Keratinocyte (primary cell): Measurements from ENCODE around the gene GAD2. TPM values are rescaled to one million over a fixed set of nuclear protein-coding genes. Genes with fewer than 3 reads are reported as not detected.

Source experiments
- DNase-seq: peaks from one replicate; pipeline ENCODE4 v3.0.0-alpha.2; 2011; ENCODE audit warnings: low read depth, missing footprints, low spot score
- FAIRE-seq: peaks from 2 replicates; lab custom pipeline; 2011; peaks lifted over from hg19 to GRCh38; lab: Jason Lieb, UNC
- H2AFZ ChIP-seq: 2 replicates; pipeline ENCODE4 v1.6.0; 2012; ENCODE audit warnings: low read length, control low read depth, inconsistent platforms; ENCODE audit not compliant: control insufficient read depth
- H3K27ac ChIP-seq: 2 replicates; pipeline ENCODE4 v1.5.1; 2011; ENCODE audit warnings: low read length; ENCODE audit not compliant: control insufficient read depth, insufficient read depth
- H3K27me3 ChIP-seq: 3 replicates; pipeline ENCODE4 v1.6.0; 2011; ENCODE audit warnings: low read length; ENCODE audit not compliant: control insufficient read depth, insufficient read depth; ENCODE audit errors: extremely low read depth
- H3K36me3 ChIP-seq, 2 experiments: 2 replicates in 1 of 2; 3 replicates in 1 of 2; pipeline ENCODE4 v1.5.1; 2011; ENCODE audit warnings: low read length in 2 of 2, mild to moderate bottlenecking in 1 of 2; ENCODE audit not compliant: control insufficient read depth in 2 of 2, insufficient read depth in 2 of 2; ENCODE audit errors: extremely low read depth in 1 of 2
- H3K4me1 ChIP-seq: 3 replicates; pipeline ENCODE4 v1.5.1; 2011; ENCODE audit warnings: low read length; ENCODE audit not compliant: control insufficient read depth, insufficient read depth; ENCODE audit errors: extremely low read depth
- H3K4me2 ChIP-seq: 3 replicates; pipeline ENCODE4 v1.6.0; 2011; ENCODE audit warnings: low read depth, low read length; ENCODE audit not compliant: control insufficient read depth, insufficient read depth; ENCODE audit errors: extremely low read depth
- H3K4me3 ChIP-seq, 3 experiments: fragments of 200-600 bp in 1 of 3; sonication (generic) in 1 of 3; 2 replicates in 2 of 3; 3 replicates in 1 of 3; pipeline ENCODE4 v1.5.1; 2011 to 2016; ENCODE audit warnings: low read length in 3 of 3, mild to moderate bottlenecking in 3 of 3, control low read depth in 2 of 3, inconsistent platforms in 1 of 3, low read depth in 1 of 3, mixed read lengths in 1 of 3, mixed run types in 1 of 3, moderate library complexity in 1 of 3; ENCODE audit not compliant: control insufficient read depth in 2 of 3, insufficient read depth in 2 of 3; ENCODE audit errors: extremely low read depth in 1 of 3
- H3K79me2 ChIP-seq: 2 replicates; pipeline ENCODE4 v1.6.0; 2012; ENCODE audit warnings: low read length; ENCODE audit not compliant: control insufficient read depth, insufficient read depth
- H3K9ac ChIP-seq: 3 replicates; pipeline ENCODE4 v1.6.0; 2011; ENCODE audit warnings: low read length; ENCODE audit not compliant: control insufficient read depth, insufficient read depth; ENCODE audit errors: extremely low read depth
- H3K9me1 ChIP-seq: 3 replicates; pipeline ENCODE4 v1.6.0; 2011; ENCODE audit warnings: low read length; ENCODE audit not compliant: control insufficient read depth, insufficient read depth; ENCODE audit errors: extremely low read depth
- H3K9me3 ChIP-seq: 2 replicates; pipeline ENCODE4 v1.5.1; 2012; ENCODE audit warnings: low read depth, low read length; ENCODE audit not compliant: control insufficient read depth
- H4K20me1 ChIP-seq: 3 replicates; pipeline ENCODE4 v1.6.0; 2011; ENCODE audit warnings: low read length; ENCODE audit not compliant: control insufficient read depth, insufficient read depth; ENCODE audit errors: extremely low read depth
- EZH2 ChIP-seq: IDR thresholded peaks from one replicate; pipeline ENCODE4 v1.6.1; 2012; ENCODE audit warnings: inconsistent platforms, mild to moderate bottlenecking, low read length, moderate library complexity
- dilution Hi-C: fragments of 300-500 bp; cut with MboI; formaldehyde crosslinking; loops from one replicate; pipeline ENCODE4 v1.7.0; 2020; ENCODE audit warnings: low sequenced_read_pairs; ENCODE audit not compliant: extremely low pct_ligation_motif_present
- polyA plus RNA-seq, 5 experiments: library from polyadenylated mRNA; depleted of rRNA in 3 of 5; stranded (reverse) in 3 of 5; stranded (forward) in 1 of 5; unstranded in 1 of 5; fragments of >200 nt; gene quantifications; 1 replicate in 1 of 5; 2 replicates in 3 of 5; 3 replicates in 1 of 5; pipeline versions ENCODE4 v1.2.1 to v1.2.3, GENCODE V29; 2011 to 2012; ENCODE audit warnings: missing spikeins in 2 of 5, low read depth in 1 of 5, low replicate concordance in 1 of 5
- TF ChIP-seq, protein P1 (sequence below), 3 experiments: IDR thresholded peaks in 1 of 3; conservative IDR thresholded peaks in 1 of 3; optimal IDR thresholded peaks in 1 of 3; 2 replicates in 2 of 3; 3 replicates in 1 of 3; pipeline versions ENCODE3 to v1.5.1; 2011; ENCODE audit warnings: low read length in 3 of 3, mild to moderate bottlenecking in 3 of 3, moderate library complexity in 2 of 3, control low read depth in 1 of 3, inconsistent platforms in 1 of 3; ENCODE audit not compliant: insufficient read depth in 2 of 3; ENCODE audit errors: extremely low read depth in 1 of 3

GAD2 gene
- polyA plus RNA-seq, 1 donor (not counting 4 experiments of a cell fraction or from before 2014, with no cell fraction given): not detected

DNA sequence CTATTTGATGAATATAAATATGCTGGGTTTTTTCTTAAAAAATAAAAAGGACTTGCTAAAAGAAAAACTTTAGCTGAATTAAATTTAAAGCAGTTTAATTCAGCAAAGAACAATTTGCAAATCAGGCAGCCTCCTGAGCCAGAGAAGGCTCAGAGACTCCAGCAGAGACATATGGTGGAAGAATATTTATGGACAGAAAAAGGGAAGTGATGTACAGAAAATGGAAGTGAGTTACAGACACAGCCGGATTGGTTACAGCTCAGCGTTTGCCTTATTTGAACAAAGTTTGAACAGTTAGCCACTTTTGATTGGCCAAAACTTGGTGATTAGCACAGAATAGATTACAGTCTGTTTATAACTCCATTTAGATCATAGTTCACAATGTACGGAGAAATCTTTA lies 110.3 kb downstream of the GAD2 start:
- TF ChIP-seq EZH2: no peak
- TF ChIP-seq, protein P1, sequence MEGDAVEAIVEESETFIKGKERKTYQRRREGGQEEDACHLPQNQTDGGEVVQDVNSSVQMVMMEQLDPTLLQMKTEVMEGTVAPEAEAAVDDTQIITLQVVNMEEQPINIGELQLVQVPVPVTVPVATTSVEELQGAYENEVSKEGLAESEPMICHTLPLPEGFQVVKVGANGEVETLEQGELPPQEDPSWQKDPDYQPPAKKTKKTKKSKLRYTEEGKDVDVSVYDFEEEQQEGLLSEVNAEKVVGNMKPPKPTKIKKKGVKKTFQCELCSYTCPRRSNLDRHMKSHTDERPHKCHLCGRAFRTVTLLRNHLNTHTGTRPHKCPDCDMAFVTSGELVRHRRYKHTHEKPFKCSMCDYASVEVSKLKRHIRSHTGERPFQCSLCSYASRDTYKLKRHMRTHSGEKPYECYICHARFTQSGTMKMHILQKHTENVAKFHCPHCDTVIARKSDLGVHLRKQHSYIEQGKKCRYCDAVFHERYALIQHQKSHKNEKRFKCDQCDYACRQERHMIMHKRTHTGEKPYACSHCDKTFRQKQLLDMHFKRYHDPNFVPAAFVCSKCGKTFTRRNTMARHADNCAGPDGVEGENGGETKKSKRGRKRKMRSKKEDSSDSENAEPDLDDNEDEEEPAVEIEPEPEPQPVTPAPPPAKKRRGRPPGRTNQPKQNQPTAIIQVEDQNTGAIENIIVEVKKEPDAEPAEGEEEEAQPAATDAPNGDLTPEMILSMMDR (optimal IDR thresholded peaks at IDR 0.05 in 1 of 3, IDR thresholded peaks at IDR 0.05 in 1 of 3, conservative IDR thresholded peaks at IDR 0.05 in 1 of 3; ENCODE audit: extremely low read depth in 1 of 3, insufficient read depth in 2 of 3, low read length in 3 of 3): no peak
- H3K27me3 ChIP-seq: no peaks in the 10 kb centered on the region
- no peaks in the 10 kb centered on the region for H3K36me3 ChIP-seq
- H3K4me2 ChIP-seq: no peak overlapping the region
- no peak overlapping the region for H3K4me3 ChIP-seq
- H3K9me3 ChIP-seq: no peaks in the 10 kb centered on the region
- H4K20me1 ChIP-seq: no peaks in the 10 kb centered on the region
- H2AFZ ChIP-seq: no peak overlapping the region
- H3K27ac ChIP-seq: no peak overlapping the region
- no peak overlapping the region for H3K9ac ChIP-seq
- H3K4me1 ChIP-seq: no peaks in the 10 kb centered on the region
- dilution Hi-C loops: no loop called here
- H3K9me1 ChIP-seq: no peaks in the 10 kb centered on the region
- FAIRE-seq (no peak), DNase-seq (no peak)
- no peaks in the 10 kb centered on the region for H3K79me2 ChIP-seq

DNA sequence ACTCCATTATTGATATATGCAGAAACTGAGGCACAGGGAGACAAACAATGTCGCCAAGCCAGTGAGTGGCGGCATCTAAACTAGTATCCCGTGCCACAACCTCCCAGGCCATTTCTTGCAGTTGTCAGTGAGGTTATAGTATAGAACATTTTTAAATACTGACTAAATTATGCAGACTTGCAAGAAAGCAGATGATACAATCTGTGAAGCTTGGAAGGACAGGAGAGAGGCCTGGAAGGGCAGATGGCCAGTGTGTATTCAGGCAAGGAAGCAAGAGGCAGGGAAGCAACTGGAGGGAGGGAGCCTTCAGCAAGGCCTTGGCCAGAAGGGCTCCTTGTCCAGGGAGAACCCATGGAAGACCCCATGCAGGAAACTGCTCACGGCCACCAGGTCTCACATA lies 111.2 kb downstream of the GAD2 start:
- H3K27ac ChIP-seq: no peak overlapping the region
- dilution Hi-C loops: no loop called here
- TF ChIP-seq, protein P1 (optimal IDR thresholded peaks at IDR 0.05 in 1 of 3, IDR thresholded peaks at IDR 0.05 in 1 of 3, conservative IDR thresholded peaks at IDR 0.05 in 1 of 3; ENCODE audit: extremely low read depth in 1 of 3, insufficient read depth in 2 of 3, low read length in 3 of 3): no peak
- no peak for TF ChIP-seq EZH2
- no peaks in the 10 kb centered on the region for H3K36me3 ChIP-seq
- no peaks in the 10 kb centered on the region for H3K9me1 ChIP-seq
- H3K79me2 ChIP-seq: no peaks in the 10 kb centered on the region
- no peaks in the 10 kb centered on the region for H3K4me1 ChIP-seq
- FAIRE-seq (no peak), DNase-seq (no peak)
- no peak overlapping the region for H2AFZ ChIP-seq
- no peak overlapping the region for H3K9ac ChIP-seq
- H3K9me3 ChIP-seq: no peaks in the 10 kb centered on the region
- H3K27me3 ChIP-seq: no peaks in the 10 kb centered on the region
- no peak overlapping the region for H3K4me2 ChIP-seq
- H3K4me3 ChIP-seq: no peak overlapping the region
- H4K20me1 ChIP-seq: no peaks in the 10 kb centered on the region
